Loucy (cell line): Measurements from ENCODE around the gene CCDC39.
"Not testable (repeated sequence)": the region's sequence is repeated elsewhere in the genome, so short reads cannot be mapped to it uniquely, and the experiment has no call there.

Experiments
- H2AFZ ChIP-seq: fragments of 200-600 bp; sonication (generic); 2 replicates; pipeline ENCODE4 v1.6.0; 2016; ENCODE audit warnings: antibody characterized with exemption, mild to moderate bottlenecking, low read length, moderate library complexity
- H3F3A ChIP-seq: fragments of 200-600 bp; 2 replicates; pipeline ENCODE4 v1.6.0; 2016; ENCODE audit warnings: antibody characterized with exemption, low read depth, mild to moderate bottlenecking
- H3K27me3 ChIP-seq: fragments of 200-600 bp; sonication (generic); 2 replicates; pipeline ENCODE4 v1.6.1; 2014; ENCODE audit warnings: low read length, mild to moderate bottlenecking; ENCODE audit not compliant: insufficient read depth, poor library complexity, severe bottlenecking
- H3K36me3 ChIP-seq: fragments of 200-600 bp; sonication (generic); 2 replicates; pipeline ENCODE4 v1.6.1; 2016; ENCODE audit warnings: low read length; ENCODE audit not compliant: insufficient read depth
- H3K4me1 ChIP-seq: fragments of 200-600 bp; sonication (generic); 2 replicates; pipeline ENCODE4 v1.5.1; 2014; ENCODE audit warnings: low read length, mild to moderate bottlenecking; ENCODE audit not compliant: insufficient read depth, poor library complexity, severe bottlenecking
- H3K4me2 ChIP-seq: fragments of 200-600 bp; sonication (generic); 2 replicates; pipeline ENCODE4 v1.6.0; 2014; ENCODE audit warnings: antibody characterized with exemption, low read length, low read depth, mild to moderate bottlenecking; ENCODE audit not compliant: poor library complexity, severe bottlenecking
- H3K4me3 ChIP-seq: fragments of 200-600 bp; sonication (generic); 2 replicates; pipeline ENCODE4 v1.5.1; 2014; ENCODE audit warnings: low read length, mild to moderate bottlenecking, mixed read lengths; ENCODE audit not compliant: poor library complexity, severe bottlenecking
- H3K79me2 ChIP-seq: fragments of 200-600 bp; sonication (generic); 2 replicates; pipeline ENCODE4 v1.6.1; 2014; ENCODE audit warnings: low read length; ENCODE audit not compliant: insufficient read depth
- H3K9ac ChIP-seq: fragments of 200-600 bp; sonication (generic); 2 replicates; pipeline ENCODE4 v1.6.0; 2014; ENCODE audit warnings: mild to moderate bottlenecking, low read depth, low read length, moderate library complexity; ENCODE audit not compliant: poor library complexity, severe bottlenecking
- H3K9me2 ChIP-seq: fragments of 200-600 bp; sonication (generic); replicated peaks from 2 replicates; pipeline ENCODE4 v1.6.1; 2016; ENCODE audit warnings: low read depth, low read length, mixed read lengths
- H3K9me3 ChIP-seq: fragments of 200-600 bp; sonication (generic); 2 replicates; pipeline ENCODE4 v1.6.1; 2014; ENCODE audit warnings: mild to moderate bottlenecking, antibody characterized with exemption, low read length, low read depth; ENCODE audit not compliant: insufficient read depth
- H4K20me1 ChIP-seq: fragments of 200-600 bp; sonication (generic); 2 replicates; pipeline ENCODE4 v1.6.0; 2014; ENCODE audit warnings: antibody characterized with exemption, low read length, mild to moderate bottlenecking; ENCODE audit not compliant: insufficient read depth, poor library complexity, severe bottlenecking
- EZH2phosphoT487 ChIP-seq: fragments of 200-600 bp; IDR thresholded peaks from 2 replicates; pipeline ENCODE4 v1.6.1; 2018; ENCODE audit warnings: antibody characterized with exemption, mild to moderate bottlenecking, moderate library complexity, borderline replicate concordance
- TF ChIP-seq, protein P1 (sequence below): fragments of 200-600 bp; sonication (generic); conservative IDR thresholded peaks from 2 replicates; pipeline ENCODE4 v1.5.1; 2014; ENCODE audit warnings: mild to moderate bottlenecking, antibody characterized with exemption, low read length

CCDC39 gene

DNA sequence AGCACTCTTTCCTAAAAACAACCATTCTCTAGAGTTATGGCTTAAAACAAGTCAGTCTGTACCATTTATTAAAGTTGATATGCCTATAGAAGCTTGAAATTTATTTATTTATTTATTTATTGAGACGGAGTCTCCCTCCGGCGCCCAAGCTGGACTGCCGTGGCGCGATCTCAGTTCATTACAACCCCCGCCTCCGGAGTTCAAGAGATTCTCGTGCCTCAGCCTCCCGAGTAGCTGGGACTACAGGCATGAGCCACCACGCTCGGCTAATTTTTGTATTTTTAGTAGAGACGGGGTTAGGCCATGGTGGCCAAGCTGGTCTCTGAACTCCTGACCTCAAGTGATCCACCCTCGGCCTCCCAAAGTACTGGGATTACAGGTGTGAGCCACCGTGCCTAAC, 78.8 kb downstream of the CCDC39 start:
- Histone ChIP-seq H3K79me2 (no peaks in the 10 kb centered on the region), H3K27me3 (no peaks in the 10 kb centered on the region), H3K9me3 (no peaks in the 10 kb centered on the region), H3K4me3 (no peak overlapping the region), H3K4me1 (no peaks in the 10 kb centered on the region), H4K20me1 (no peaks in the 10 kb centered on the region), H3F3A (no peaks in the 10 kb centered on the region), H2AFZ (no peak overlapping the region), H3K9me2 (no peaks in the 10 kb centered on the region), H3K9ac (no peak overlapping the region), H3K4me2 (no peak overlapping the region), H3K36me3 (no peaks in the 10 kb centered on the region)
- TF ChIP-seq, protein P1, sequence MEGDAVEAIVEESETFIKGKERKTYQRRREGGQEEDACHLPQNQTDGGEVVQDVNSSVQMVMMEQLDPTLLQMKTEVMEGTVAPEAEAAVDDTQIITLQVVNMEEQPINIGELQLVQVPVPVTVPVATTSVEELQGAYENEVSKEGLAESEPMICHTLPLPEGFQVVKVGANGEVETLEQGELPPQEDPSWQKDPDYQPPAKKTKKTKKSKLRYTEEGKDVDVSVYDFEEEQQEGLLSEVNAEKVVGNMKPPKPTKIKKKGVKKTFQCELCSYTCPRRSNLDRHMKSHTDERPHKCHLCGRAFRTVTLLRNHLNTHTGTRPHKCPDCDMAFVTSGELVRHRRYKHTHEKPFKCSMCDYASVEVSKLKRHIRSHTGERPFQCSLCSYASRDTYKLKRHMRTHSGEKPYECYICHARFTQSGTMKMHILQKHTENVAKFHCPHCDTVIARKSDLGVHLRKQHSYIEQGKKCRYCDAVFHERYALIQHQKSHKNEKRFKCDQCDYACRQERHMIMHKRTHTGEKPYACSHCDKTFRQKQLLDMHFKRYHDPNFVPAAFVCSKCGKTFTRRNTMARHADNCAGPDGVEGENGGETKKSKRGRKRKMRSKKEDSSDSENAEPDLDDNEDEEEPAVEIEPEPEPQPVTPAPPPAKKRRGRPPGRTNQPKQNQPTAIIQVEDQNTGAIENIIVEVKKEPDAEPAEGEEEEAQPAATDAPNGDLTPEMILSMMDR = no peak
- TF ChIP-seq EZH2phosphoT487 = no peak

DNA sequence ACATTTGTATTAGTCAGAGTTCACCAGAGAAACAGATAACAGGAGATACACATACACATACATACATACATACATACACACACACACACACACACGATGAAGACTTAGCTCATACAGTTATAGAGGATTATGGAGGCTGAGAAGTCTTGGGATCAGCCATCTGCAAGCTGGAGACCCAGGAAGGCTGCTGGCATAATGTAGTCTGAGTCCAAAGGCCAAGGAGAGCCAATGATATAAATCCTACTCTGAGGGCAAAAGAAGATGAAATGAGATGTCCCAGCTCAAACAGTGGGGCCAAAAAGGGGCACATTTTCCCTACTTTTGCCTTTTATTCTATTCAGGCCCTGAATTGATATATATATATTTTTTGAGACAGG, 83.7 kb downstream of the CCDC39 start:
- Histone ChIP-seq H3K9me3 (no peaks in the 10 kb centered on the region), H2AFZ (no peak overlapping the region), H3K27me3 (no peaks in the 10 kb centered on the region), H3K36me3 (no peaks in the 10 kb centered on the region), H4K20me1 (no peaks in the 10 kb centered on the region), H3K9ac (no peak overlapping the region), H3F3A (no peaks in the 10 kb centered on the region), H3K4me3 (no peak overlapping the region), H3K4me2 (no peak overlapping the region), H3K79me2 (no peaks in the 10 kb centered on the region), H3K4me1 (no peaks in the 10 kb centered on the region), H3K9me2 (no peaks in the 10 kb centered on the region)
- TF ChIP-seq, protein P1 = no peak
- no peak for TF ChIP-seq EZH2phosphoT487

DNA sequence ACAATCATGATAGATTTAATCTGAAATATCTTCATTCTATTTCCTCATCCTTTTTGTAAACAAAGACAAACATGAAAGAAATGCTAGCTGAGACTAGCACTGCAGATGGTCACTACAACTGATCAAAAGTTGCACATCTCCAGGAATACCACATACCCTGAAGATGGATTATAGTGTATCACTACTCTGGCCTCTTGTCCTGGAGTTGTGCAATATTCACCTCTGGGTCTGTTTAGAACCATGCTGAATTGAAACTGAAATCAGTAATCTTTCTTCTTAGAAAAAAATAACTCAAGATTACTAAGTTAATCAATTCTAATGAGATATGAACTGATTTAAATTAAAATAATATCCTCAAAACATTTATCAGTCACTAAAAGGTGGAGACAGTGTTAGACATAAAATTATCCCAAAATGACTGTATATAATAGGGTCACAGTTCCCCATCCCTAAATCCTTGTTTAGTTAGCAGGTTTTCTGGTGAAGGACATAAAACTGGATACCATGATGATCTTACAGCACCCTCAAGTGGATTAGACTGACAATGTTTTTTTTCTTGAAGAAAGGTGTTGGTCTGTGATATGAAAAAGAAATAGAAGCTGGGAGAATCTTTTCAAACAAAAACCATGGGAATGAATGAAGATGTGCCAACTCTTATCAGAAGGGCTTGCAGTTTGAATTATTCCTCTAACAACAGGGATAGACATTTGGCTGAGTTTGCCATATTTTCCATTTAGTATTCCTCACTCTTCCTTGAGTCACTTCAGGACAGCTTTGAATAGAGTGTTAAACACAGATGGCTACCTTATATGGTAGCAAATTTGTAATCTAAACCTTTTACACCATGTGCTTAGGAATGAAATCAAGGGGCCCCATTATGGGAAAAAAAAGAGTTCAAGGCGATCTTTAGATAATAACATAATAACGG, 84.4 kb downstream of the CCDC39 start:
- H3K9me3 ChIP-seq = no peaks in the 10 kb centered on the region
- H3K36me3 ChIP-seq = no peaks in the 10 kb centered on the region
- H3K79me2 ChIP-seq = no peaks in the 10 kb centered on the region
- no peaks in the 10 kb centered on the region for H3K9me2 ChIP-seq
- no peak overlapping the region for H3K9ac ChIP-seq
- no peaks in the 10 kb centered on the region for H3F3A ChIP-seq
- no peaks in the 10 kb centered on the region for H4K20me1 ChIP-seq
- no peak for TF ChIP-seq EZH2phosphoT487
- TF ChIP-seq, protein P1 = peak; percentile 82
- H3K4me2 ChIP-seq = no peak overlapping the region
- H3K4me1 ChIP-seq = no peaks in the 10 kb centered on the region
- no peak overlapping the region for H3K4me3 ChIP-seq
- H2AFZ ChIP-seq = peak overlapping the region; percentile 20; the same call in 1 of the 2 replicates
- no peaks in the 10 kb centered on the region for H3K27me3 ChIP-seq

DNA sequence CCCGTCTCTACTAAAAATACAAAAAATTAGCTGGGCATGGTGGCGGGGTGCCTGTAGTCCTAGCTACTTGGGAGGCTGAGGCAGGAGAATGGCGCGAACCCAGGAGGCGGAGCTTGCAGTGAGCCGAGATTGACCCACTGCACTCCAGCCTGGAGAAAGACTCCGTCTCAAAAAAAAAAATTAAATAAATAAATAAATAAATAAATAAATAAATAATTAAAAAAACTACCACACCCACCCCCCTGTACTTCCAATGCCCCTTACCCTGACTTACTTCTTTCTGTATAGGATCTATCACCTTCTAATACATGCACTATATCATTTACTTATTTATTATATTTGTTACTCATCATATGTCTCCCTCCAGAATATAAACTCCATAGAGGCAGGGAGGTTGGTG, 85.7 kb downstream of the CCDC39 start:
- H3K79me2 ChIP-seq, H3K4me3 ChIP-seq, H4K20me1 ChIP-seq, H3K9ac ChIP-seq, H3K9me2 ChIP-seq, H2AFZ ChIP-seq, H3K36me3 ChIP-seq, H3F3A ChIP-seq, H3K9me3 ChIP-seq, H3K4me2 ChIP-seq, H3K27me3 ChIP-seq, H3K4me1 ChIP-seq: not testable (repeated sequence)
